ENCODE data around the gene DOCK10.

The DOCK10 gene

DNA sequence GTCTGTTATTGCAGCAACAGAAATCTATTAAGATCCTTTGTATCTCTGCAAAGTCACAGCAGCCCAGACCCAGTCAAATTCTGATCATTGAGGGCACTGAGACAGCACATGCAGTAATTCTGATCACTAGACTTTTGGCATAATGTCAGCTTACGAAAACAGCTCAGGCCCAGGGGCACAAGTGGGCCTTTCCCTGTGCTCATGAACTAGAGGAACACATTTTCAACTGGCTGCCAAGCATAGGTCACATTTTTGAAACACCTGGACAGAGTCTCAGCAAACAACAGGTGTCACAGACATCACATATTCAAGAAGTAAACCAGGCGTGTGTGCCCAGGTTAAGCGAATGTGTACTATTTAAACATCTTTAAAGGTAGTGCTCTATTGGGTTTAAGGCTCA, 13.7 kb downstream of the DOCK10 start:
- H3K4me3 ChIP-seq (ENCODE audit: low read depth, low read length) = no peak overlapping the region
- TF ChIP-seq POLR2A (IDR thresholded peaks at IDR 0.05; ENCODE audit: extremely low read depth, insufficient read length) = no peak
- TF ChIP-seq, protein P1, sequence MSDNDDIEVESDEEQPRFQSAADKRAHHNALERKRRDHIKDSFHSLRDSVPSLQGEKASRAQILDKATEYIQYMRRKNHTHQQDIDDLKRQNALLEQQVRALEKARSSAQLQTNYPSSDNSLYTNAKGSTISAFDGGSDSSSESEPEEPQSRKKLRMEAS (IDR thresholded peaks at IDR 0.05; ENCODE audit: low read depth, low read length) = no peak
- no peak for DNase-seq (ENCODE audit: low read depth)

DNA sequence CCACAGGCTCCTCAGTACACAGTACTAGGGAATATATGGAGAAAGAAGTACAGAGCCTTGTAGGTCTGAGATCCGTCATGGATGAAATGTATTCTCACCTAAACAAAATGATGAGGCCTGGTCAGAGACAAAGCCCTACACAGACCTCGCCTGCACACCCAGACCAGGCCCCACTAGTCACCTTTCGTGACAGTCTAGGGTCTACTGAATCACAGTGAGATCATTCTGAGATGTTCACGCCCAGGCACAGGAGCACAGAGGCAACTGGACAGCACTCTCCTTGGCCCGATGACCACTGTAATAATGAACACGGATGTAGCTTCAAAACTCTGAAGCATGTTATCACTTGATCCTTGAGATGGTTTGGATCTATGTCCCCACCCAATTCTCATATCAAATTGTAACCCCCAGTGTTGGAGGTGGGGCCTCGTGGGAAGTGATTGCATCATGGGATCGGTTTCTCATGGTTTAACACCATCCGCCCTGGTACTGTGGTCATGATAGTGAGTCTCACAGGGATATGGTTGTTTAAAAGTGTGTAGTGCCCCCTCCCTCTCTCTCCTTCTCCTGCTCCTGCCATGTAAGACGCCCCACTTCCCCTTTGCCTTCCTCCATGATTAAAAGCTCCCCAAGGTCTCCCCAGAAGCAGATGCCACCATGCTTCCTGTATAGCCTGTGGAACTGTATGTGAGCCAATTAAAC, 15.1 kb downstream of the DOCK10 start:
- no peak overlapping the region for H3K4me3 ChIP-seq (ENCODE audit: low read depth, low read length)
- TF ChIP-seq POLR2A (IDR thresholded peaks at IDR 0.05; ENCODE audit: extremely low read depth, insufficient read length) = no peak
- TF ChIP-seq, protein P2, sequence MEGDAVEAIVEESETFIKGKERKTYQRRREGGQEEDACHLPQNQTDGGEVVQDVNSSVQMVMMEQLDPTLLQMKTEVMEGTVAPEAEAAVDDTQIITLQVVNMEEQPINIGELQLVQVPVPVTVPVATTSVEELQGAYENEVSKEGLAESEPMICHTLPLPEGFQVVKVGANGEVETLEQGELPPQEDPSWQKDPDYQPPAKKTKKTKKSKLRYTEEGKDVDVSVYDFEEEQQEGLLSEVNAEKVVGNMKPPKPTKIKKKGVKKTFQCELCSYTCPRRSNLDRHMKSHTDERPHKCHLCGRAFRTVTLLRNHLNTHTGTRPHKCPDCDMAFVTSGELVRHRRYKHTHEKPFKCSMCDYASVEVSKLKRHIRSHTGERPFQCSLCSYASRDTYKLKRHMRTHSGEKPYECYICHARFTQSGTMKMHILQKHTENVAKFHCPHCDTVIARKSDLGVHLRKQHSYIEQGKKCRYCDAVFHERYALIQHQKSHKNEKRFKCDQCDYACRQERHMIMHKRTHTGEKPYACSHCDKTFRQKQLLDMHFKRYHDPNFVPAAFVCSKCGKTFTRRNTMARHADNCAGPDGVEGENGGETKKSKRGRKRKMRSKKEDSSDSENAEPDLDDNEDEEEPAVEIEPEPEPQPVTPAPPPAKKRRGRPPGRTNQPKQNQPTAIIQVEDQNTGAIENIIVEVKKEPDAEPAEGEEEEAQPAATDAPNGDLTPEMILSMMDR (IDR thresholded peaks at IDR 0.05; ENCODE audit: low read depth, low read length) = no peak
- TF ChIP-seq MYC (IDR thresholded peaks at IDR 0.05; ENCODE audit: low read depth, low read length) = no peak
- TF ChIP-seq, protein P1 (IDR thresholded peaks at IDR 0.05; ENCODE audit: low read depth, low read length) = no peak
- peak; percentile 62 for DNase-seq (ENCODE audit: low read depth)

DNA sequence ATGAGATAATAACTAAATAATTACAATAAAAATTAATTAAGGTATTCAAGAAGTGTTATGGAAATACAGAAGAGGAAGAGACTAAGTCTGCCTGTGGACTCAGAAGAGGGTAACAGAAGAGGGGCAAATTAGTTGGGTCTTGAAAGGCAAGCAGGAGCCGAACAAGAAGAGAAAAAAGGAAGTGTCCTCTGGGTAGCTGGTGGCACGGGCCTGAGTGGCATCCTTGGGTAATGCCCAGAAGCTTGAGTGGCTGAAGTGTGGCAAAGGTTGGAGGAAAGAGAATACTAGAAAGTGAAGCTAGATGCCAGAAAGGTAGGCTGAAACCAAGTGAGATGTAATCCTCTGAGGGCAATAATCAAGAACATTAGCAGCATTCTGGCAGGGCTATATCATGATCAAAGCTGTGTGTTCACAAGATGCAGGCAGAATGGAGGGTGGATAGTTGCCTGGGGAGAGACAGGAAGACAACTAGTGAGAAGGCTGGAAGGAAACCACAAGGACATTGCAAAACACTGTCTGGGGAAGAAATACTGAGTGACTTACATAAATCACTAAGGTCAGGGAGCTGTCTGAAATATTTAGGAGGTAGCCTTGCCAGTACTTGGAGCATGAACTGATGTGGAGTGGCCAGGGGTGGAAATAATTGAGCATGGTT, 16.2 kb downstream of the DOCK10 start:
- DNase-seq (ENCODE audit: low read depth) = peak; percentile 89
- H3K4me3 ChIP-seq (ENCODE audit: low read depth, low read length) = no peak overlapping the region
- no peak for TF ChIP-seq MYC (IDR thresholded peaks at IDR 0.05; ENCODE audit: low read depth, low read length)
- TF ChIP-seq, protein P1 (IDR thresholded peaks at IDR 0.05; ENCODE audit: low read depth, low read length) = no peak
- TF ChIP-seq POLR2A (IDR thresholded peaks at IDR 0.05; ENCODE audit: extremely low read depth, insufficient read length) = no peak
- TF ChIP-seq, protein P2 (IDR thresholded peaks at IDR 0.05; ENCODE audit: low read depth, low read length) = no peak

DNA sequence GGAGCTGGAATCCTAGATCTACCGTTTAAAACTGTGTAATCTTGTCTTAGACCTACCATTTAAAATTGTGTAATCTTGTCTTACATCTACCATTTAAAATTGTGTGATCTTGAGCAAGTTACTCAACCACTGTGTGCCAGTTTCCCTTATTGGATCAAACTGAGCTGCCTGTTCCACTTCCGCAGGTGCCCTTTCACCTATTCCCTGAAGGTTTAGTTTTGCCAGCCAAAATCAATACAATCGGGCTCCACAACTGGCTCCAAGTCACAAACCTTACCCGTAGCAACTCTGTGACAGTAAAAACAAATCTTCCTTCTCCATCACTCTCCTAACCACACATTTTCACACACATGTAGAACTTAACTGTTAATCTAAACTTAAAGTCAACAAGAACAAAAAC, 20.1 kb downstream of the DOCK10 start:
- no peak overlapping the region for H3K4me3 ChIP-seq (ENCODE audit: low read depth, low read length)
- no peak for DNase-seq (ENCODE audit: low read depth)
- TF ChIP-seq, protein P2 (IDR thresholded peaks at IDR 0.05; ENCODE audit: low read depth, low read length) = no peak
- no peak for TF ChIP-seq MYC (IDR thresholded peaks at IDR 0.05; ENCODE audit: low read depth, low read length)
- TF ChIP-seq, protein P1 (IDR thresholded peaks at IDR 0.05; ENCODE audit: low read depth, low read length) = no peak
- no peak for TF ChIP-seq POLR2A (IDR thresholded peaks at IDR 0.05; ENCODE audit: extremely low read depth, insufficient read length)

DNA sequence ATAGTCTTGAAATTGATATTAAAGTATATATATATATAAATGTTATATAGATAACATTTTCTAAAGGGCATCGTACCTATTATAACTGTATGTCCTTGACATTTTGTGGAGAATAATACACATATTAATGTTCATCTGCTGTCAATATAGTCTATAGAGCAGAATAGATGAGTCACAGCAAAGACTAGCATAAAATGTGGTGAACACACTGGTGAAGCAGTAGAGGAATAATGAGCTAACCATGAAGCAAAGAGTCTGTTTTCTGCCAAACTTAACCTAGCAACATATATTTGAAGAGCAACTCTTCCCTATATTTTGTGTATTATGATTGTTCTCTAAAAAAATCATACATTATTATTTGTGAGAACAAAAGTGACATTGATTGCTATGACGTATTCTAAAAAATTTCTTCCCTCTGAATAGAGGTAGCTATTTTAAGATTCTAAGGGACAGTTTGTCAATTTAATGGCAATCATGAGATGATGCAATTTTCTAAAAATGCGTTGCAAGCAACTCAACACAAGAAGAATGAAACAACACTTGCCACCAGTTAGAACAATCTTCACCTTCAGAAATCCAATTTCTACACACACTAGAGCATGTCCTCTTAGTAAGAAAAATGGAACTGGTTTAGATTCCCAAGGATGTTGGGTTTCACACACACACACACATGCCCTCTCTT, 22.0 kb downstream of the DOCK10 start:
- TF ChIP-seq POLR2A (IDR thresholded peaks at IDR 0.05; ENCODE audit: extremely low read depth, insufficient read length) (no peak), MYC (IDR thresholded peaks at IDR 0.05; ENCODE audit: low read depth, low read length) (no peak)
- TF ChIP-seq, protein P1 (IDR thresholded peaks at IDR 0.05; ENCODE audit: low read depth, low read length) = no peak
- TF ChIP-seq, protein P2 (IDR thresholded peaks at IDR 0.05; ENCODE audit: low read depth, low read length) = no peak
- no peak for DNase-seq (ENCODE audit: low read depth)
- H3K4me3 ChIP-seq (ENCODE audit: low read depth, low read length) = no peak overlapping the region

DNA sequence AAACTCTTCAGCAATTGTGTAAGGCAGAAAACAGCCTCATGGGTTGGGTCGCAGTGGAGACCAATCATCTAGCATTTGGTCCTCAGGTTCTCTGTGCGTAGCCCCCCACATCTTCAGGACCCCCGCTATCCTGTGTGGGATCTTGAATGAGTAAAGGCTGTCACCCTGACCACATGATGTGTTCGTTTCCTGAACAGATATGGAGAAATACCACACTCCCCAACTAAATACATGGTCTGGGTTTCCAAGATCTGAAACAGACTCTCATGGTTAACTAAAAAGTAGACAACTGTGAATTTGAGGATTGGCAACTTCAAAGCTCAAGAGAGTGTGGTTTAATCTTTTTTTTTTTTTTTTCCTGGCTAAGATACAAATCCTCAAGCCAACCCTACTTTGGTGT, 23.2 kb downstream of the DOCK10 start:
- no peak for DNase-seq (ENCODE audit: low read depth)
- no peak overlapping the region for H3K4me3 ChIP-seq (ENCODE audit: low read depth, low read length)
- TF ChIP-seq POLR2A (IDR thresholded peaks at IDR 0.05; ENCODE audit: extremely low read depth, insufficient read length) (no peak), MYC (IDR thresholded peaks at IDR 0.05; ENCODE audit: low read depth, low read length) (no peak)
- TF ChIP-seq, protein P1 (IDR thresholded peaks at IDR 0.05; ENCODE audit: low read depth, low read length) = no peak
- TF ChIP-seq, protein P2 (IDR thresholded peaks at IDR 0.05; ENCODE audit: low read depth, low read length) = no peak
